DMS114 treated with DMSO at 0.1 percent for 48 hours (cell line): Measurements from ENCODE around the gene ZNF428.
"Not testable (repeated sequence)": the region's sequence is repeated elsewhere in the genome, so short reads cannot be mapped to it uniquely, and the experiment has no call there.

Experiments
- DNase-seq: peaks from one replicate; lab custom pipeline; 2025; ENCODE audit not compliant: unreplicated experiment; lab: John Stamatoyannopoulos, UW

ZNF428 gene

GRCh38 chr19:43640424-43640757 lies 21.0 kb upstream of the ZNF428 start:
- DNase-seq = no peak

GRCh38 chr19:43639519-43640423 lies 20.3 kb upstream of the ZNF428 start, which contains the start of gene CADM4:
Gene CADM4, minus strand, starts transcription at chr19:43639850. Its CDS starts 60 bp downstream, at chr19:43639790.
- DNase-seq = no peak

- DNase-seq = no peak
These were observed 19.6 kb upstream of the ZNF428 start for GRCh38 chr19:43638995-43639518.

GRCh38 chr19:43638214-43638994 lies 19.0 kb upstream of the ZNF428 start:
- DNase-seq = no peak

- DNase-seq = no peak
These were observed 16.8 kb upstream of the ZNF428 start for GRCh38 chr19:43636121-43636683.

- DNase-seq = not testable (repeated sequence)
These were observed 16.1 kb upstream of the ZNF428 start for GRCh38 chr19:43635561-43635940.

- no peak for DNase-seq
These were observed 15.6 kb upstream of the ZNF428 start for GRCh38 chr19:43634872-43635560.

GRCh38 chr19:43634506-43634871 lies 15.1 kb upstream of the ZNF428 start:
- DNase-seq = no peak

- DNase-seq = no peak
These were observed 14.6 kb upstream of the ZNF428 start for GRCh38 chr19:43634068-43634467.

- DNase-seq = no peak
These were observed 14.1 kb upstream of the ZNF428 start for GRCh38 chr19:43633520-43633919.

GRCh38 chr19:43631491-43631890 lies 12.1 kb upstream of the ZNF428 start:
- DNase-seq = no peak

- DNase-seq = no peak
These were observed 9.4 kb upstream of the ZNF428 start for GRCh38 chr19:43628646-43629326.

GRCh38 chr19:43626838-43627237 lies 7.4 kb upstream of the ZNF428 start:
- DNase-seq = no peak

- DNase-seq = no peak
These were observed 6.6 kb upstream of the ZNF428 start for GRCh38 chr19:43625918-43626579.

GRCh38 chr19:43624933-43625332 lies 5.5 kb upstream of the ZNF428 start:
- no peak for DNase-seq

- DNase-seq = no peak
These were observed 4.7 kb upstream of the ZNF428 start for GRCh38 chr19:43623889-43624670.

GRCh38 chr19:43622956-43623355 lies 3.5 kb upstream of the ZNF428 start:
- no peak for DNase-seq

- no peak for DNase-seq
These were observed 2.6 kb upstream of the ZNF428 start for GRCh38 chr19:43622070-43622469.
